ENCODE measurements around the gene CTSK.

DNA sequence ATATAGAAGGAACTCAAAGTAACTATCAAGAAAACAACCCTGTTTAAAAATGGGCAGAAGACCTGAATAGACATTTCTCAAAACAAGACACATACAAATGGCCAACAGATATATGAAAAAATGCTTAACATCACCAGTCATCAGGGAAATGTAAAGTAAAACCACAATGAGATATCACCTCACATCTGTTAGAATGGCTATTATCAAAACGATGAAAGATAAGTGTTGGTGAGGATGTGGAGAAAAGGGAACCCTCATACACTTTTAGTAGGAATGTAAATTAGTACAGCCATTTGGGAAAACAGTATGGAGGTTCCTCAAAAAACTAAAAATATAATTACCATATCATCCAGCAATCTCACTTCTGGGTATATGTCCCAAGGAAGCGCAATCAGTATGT, 45.5 kb downstream of the CTSK start:
- TF ChIP-seq, protein P1, sequence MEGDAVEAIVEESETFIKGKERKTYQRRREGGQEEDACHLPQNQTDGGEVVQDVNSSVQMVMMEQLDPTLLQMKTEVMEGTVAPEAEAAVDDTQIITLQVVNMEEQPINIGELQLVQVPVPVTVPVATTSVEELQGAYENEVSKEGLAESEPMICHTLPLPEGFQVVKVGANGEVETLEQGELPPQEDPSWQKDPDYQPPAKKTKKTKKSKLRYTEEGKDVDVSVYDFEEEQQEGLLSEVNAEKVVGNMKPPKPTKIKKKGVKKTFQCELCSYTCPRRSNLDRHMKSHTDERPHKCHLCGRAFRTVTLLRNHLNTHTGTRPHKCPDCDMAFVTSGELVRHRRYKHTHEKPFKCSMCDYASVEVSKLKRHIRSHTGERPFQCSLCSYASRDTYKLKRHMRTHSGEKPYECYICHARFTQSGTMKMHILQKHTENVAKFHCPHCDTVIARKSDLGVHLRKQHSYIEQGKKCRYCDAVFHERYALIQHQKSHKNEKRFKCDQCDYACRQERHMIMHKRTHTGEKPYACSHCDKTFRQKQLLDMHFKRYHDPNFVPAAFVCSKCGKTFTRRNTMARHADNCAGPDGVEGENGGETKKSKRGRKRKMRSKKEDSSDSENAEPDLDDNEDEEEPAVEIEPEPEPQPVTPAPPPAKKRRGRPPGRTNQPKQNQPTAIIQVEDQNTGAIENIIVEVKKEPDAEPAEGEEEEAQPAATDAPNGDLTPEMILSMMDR (IDR thresholded peaks at IDR 0.05) = no peak
- no peak for TF ChIP-seq POLR2A (IDR thresholded peaks at IDR 0.05)

Measured in adrenal gland (tissue), 5 donors.